Measurements from ENCODE around the gene GFAP.
A peak's percentile ranks its signal among the peaks of the same experiment; 100 is the strongest.

GFAP gene

DNA sequence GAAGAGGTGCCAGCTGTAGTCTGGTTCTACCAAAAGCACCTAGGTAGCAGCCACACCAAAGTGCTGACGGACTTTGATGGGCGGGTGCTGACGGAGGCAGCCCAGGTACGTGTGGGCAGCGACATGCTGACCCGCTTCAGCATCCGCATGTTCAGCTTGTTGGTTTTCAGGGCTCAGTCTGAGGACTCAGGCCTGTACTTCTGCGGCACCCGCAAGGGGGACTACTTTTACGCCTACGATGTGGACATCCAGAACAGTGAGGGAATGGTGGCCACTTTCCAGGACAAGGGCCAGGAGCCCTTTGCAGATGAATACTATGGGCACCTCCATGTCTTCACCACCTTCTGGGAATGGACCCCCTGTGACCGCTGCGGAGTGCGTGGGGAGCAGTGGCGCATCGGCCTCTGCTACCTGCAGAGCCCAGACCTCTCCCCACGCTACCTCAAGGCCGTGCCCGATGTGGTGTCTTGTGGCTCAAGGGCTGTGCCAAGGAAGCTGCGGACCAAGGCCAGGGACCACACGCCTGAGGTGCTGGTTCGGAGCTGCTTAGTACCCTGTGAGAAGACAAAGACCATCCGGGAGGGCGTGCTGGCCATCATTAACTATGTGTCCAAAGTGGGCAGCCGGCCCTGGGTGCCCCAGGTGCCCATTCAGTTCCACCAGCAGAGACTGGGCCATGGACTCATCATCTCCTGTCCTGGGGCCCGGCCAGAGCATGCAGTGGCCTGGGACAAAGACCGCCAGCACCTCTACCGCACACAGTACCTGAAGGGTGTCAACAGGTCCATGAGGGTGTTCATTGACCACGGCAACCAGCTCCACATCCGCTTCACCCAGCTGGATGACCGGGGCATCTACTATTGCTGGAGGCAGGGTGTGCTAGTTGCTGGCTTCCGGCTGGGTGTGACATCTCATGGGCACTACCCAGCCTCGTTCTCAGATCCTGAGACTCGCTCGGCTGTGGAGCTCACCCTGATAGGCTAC lies 11.0 kb downstream of the GFAP start:
- Histone ChIP-seq H3K27me3 (ENCODE audit: control insufficient read depth, insufficient read depth, low read length) (no peaks in the 10 kb centered on the region), H3K4me2 (ENCODE audit: low read length) (no peak overlapping the region), H3K9me3 (replicated peaks; ENCODE audit: low read length) (no peaks in the 10 kb centered on the region), H3K9ac (ENCODE audit: low read depth, low read length) (no peak overlapping the region), H3K4me3 (ENCODE audit: low read length) (no peak overlapping the region), H3K4me1 (ENCODE audit: control insufficient read depth, insufficient read depth, low read length) (peaks cover 50% of the 10 kb centered on the region), H3K36me3 (ENCODE audit: insufficient read depth, low read length) (no peaks in the 10 kb centered on the region)

DNA sequence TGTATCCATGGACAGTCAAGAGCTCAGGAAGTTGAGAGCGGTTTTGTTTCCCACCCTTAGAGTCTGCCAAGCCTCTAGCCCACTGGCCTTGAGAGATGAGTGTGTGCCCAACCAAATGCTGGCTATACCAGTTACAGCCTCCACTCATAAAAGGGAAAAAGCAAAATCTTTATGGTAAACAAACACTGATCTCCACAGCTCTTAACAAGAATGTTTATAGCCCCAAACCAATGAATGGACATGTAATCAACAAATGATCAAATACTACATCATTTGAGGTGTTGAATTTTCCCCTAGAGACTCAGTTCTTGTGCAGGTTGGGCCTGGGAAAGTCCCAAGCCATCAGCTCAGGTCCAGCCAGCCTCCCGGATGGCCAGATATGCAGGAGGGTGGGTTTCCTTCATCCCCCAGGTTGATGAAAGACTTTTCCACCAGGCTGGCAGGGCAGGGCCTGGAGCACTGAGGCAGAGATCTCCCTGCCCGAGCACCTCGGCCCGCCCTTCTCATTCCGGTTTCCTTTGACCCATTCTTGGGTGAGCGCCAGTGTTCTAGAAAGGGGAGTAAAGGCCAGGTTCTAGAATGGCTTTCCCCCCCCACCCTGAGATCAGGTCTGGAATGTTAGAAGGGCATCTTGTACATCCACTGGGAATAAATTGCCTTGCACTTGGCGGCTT lies 12.2 kb downstream of the GFAP start:
- Histone ChIP-seq H3K9me3 (replicated peaks; ENCODE audit: low read length) (no peaks in the 10 kb centered on the region), H3K4me1 (ENCODE audit: control insufficient read depth, insufficient read depth, low read length) (peaks cover 50% of the 10 kb centered on the region), H3K4me3 (ENCODE audit: low read length) (no peak overlapping the region), H3K9ac (ENCODE audit: low read depth, low read length) (no peak overlapping the region), H3K27me3 (ENCODE audit: control insufficient read depth, insufficient read depth, low read length) (no peaks in the 10 kb centered on the region), H3K4me2 (ENCODE audit: low read length) (no peak overlapping the region), H3K36me3 (ENCODE audit: insufficient read depth, low read length) (no peaks in the 10 kb centered on the region)

DNA sequence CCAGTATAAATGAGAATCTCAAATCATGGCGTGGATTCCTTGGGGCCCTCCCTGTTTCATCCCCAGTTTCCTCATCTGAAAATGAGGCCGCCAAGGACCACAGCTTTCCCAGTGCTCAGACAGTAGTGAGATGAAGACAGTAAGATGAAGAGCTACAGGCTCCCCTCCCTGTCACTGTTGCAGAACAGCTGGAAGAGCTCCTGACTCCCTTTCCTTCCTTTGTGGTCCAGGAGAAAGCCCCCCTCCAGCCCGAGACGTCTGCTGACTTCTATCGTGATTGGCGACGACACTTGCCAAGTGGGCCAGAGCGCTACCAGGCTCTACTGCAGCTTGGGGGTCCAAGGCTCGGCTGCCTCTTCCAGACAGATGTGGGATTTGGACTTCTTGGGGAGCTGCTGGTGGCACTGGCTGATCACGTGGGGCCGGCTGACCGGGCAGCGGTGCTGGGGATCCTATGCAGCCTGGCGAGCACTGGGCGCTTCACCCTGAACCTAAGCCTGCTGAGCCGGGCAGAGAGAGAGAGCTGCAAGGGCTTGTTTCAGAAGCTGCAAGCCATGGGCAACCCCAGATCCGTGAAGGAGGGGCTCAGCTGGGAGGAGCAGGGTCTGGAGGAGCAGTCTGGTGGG lies 13.1 kb downstream of the GFAP start:
- Histone ChIP-seq H3K4me3 (ENCODE audit: low read length) (no peak overlapping the region), H3K27me3 (ENCODE audit: control insufficient read depth, insufficient read depth, low read length) (no peaks in the 10 kb centered on the region), H3K4me1 (ENCODE audit: control insufficient read depth, insufficient read depth, low read length) (peaks cover 53% of the 10 kb centered on the region), H3K9me3 (replicated peaks; ENCODE audit: low read length) (no peaks in the 10 kb centered on the region), H3K36me3 (ENCODE audit: insufficient read depth, low read length) (no peaks in the 10 kb centered on the region), H3K9ac (ENCODE audit: low read depth, low read length) (no peak overlapping the region), H3K4me2 (ENCODE audit: low read length) (peak overlapping the region; percentile 50)

DNA sequence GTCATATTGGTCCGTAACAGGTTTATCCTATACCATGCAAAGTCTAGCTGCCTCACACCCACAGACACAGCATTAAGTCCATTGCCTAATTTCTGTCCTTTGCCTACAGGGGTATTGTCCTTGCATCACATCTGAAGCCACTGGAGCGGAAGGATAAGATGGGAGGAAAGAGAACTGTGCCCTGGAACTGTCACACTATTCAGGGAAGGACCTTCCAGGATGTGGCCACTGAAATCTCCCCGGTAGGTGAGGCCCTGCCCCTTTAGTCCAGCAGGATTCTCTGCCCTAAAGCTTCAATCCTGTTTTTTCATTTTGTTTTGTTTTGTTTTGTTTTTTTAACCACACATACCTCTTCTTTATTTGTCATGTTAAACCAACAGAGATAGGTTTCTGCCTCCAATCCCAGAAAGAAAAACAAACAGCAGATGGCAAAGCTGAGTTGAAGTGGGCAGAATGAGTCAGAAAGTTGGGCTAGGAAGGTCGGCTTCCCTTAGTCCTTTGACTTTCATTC lies 13.8 kb downstream of the GFAP start:
- H3K9ac ChIP-seq (ENCODE audit: low read depth, low read length): no peak overlapping the region
- H3K4me1 ChIP-seq (ENCODE audit: control insufficient read depth, insufficient read depth, low read length): peaks cover 50% of the 10 kb centered on the region
- peak overlapping the region; percentile 0 for H3K4me3 ChIP-seq (ENCODE audit: low read length)
- no peaks in the 10 kb centered on the region for H3K9me3 ChIP-seq (replicated peaks; ENCODE audit: low read length)
- no peaks in the 10 kb centered on the region for H3K36me3 ChIP-seq (ENCODE audit: insufficient read depth, low read length)
- no peaks in the 10 kb centered on the region for H3K27me3 ChIP-seq (ENCODE audit: control insufficient read depth, insufficient read depth, low read length)
- peak overlapping the region; percentile 50 for H3K4me2 ChIP-seq (ENCODE audit: low read length)

DNA sequence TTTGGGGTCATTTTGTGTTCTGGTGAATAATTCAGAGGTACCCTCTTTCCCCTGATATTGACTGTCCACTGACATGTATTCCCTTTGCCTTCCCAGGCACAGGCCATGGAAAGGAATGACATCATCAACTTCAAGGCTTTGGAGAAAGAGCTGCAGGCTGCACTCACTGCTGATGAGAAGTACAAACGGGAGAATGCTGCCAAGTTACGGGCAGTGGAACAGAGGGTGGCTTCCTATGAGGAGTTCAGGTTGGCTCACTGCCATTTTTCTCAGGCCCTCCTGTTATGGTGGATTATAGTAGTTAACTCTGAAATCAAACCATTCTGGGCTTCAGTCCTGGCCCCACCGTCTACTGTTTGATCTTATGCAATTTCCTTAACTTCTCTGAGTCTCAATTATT lies 14.4 kb downstream of the GFAP start:
- Histone ChIP-seq H3K9me3 (replicated peaks; ENCODE audit: low read length) (no peaks in the 10 kb centered on the region), H3K27me3 (ENCODE audit: control insufficient read depth, insufficient read depth, low read length) (no peaks in the 10 kb centered on the region), H3K4me2 (ENCODE audit: low read length) (peak overlapping the region; percentile 50), H3K4me3 (ENCODE audit: low read length) (peak overlapping the region; percentile 0), H3K9ac (ENCODE audit: low read depth, low read length) (no peak overlapping the region), H3K36me3 (ENCODE audit: insufficient read depth, low read length) (peaks cover 3% of the 10 kb centered on the region), H3K4me1 (ENCODE audit: control insufficient read depth, insufficient read depth, low read length) (peaks cover 44% of the 10 kb centered on the region)

DNA sequence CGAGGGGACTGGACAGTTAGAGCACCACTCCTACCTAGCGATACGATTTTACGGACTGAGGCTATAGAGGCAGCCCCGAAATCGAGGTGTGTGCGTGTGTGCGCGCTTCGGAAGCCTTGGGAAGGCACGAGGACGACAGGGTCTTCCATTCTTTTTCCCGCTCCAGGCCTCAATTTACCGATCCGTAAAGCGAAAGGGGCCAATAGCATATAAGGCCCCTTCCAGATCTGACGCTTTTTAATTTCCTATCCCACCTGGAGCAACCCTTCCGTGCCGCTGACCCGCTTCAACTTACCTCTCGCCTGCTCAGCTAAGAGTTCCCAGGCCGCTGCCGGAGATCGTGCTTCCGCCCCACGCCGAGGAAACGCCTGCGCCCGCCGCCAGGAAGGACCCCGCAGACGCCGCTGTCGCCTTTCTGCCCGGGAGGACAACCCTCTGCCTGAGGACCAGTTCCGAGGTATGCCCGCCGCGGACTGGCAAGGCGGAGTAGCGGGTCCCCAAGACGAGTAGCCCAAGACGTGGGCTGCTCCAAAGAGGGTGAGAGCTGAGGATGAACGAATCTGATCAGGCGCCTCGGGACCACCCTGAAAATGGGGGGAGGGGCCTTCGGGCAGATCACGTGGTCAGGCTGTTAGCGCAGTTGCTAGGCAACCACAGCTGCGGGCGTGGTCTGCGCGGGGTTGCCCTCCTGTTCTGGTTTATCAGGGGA lies 16.1 kb downstream of the GFAP start, which contains the start of gene EFTUD2:
TSS of gene EFTUD2 (minus strand) at position 372 of the 709 bp plus-strand sequence. CDS start 4,924 bp downstream, outside the sequence.
- H3K9me3 ChIP-seq (replicated peaks; ENCODE audit: low read length): no peaks in the 10 kb centered on the region
- peak within 1 kb of the TSS; percentile 85 for H3K4me3 ChIP-seq (ENCODE audit: low read length)
- peaks cover 11% of the 10 kb centered on the region for H3K36me3 ChIP-seq (ENCODE audit: insufficient read depth, low read length)
- peak within 1 kb of the TSS; percentile 94 for H3K9ac ChIP-seq (ENCODE audit: low read depth, low read length)
- peaks cover 34% of the 10 kb centered on the region for H3K4me1 ChIP-seq (ENCODE audit: control insufficient read depth, insufficient read depth, low read length)
- H3K27me3 ChIP-seq (ENCODE audit: control insufficient read depth, insufficient read depth, low read length): no peaks in the 10 kb centered on the region
- peak within 1 kb of the TSS; percentile 81 for H3K4me2 ChIP-seq (ENCODE audit: low read length)

DNA sequence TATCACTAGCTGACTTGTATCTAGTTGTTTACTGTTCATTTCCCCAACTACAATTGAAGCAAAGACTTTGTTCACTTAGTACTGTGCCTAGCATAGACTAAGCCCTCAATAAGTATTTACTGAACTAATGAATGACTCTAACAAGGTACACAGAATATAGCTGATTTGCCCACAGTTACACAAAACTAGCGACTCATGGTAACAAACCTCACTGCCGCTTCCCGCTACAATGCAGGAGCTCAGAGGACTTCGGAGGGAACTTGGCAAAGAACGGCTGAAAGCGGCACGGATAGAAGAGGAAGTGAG lies 16.6 kb downstream of the GFAP start:
- no peaks in the 10 kb centered on the region for H3K9me3 ChIP-seq (replicated peaks; ENCODE audit: low read length)
- peak overlapping the region; percentile 85 for H3K4me3 ChIP-seq (ENCODE audit: low read length)
- H3K4me2 ChIP-seq (ENCODE audit: low read length): peak overlapping the region; percentile 81
- H3K4me1 ChIP-seq (ENCODE audit: control insufficient read depth, insufficient read depth, low read length): peaks cover 34% of the 10 kb centered on the region
- H3K9ac ChIP-seq (ENCODE audit: low read depth, low read length): peak overlapping the region; percentile 94
- H3K27me3 ChIP-seq (ENCODE audit: control insufficient read depth, insufficient read depth, low read length): no peaks in the 10 kb centered on the region
- H3K36me3 ChIP-seq (ENCODE audit: insufficient read depth, low read length): peaks cover 13% of the 10 kb centered on the region

DNA sequence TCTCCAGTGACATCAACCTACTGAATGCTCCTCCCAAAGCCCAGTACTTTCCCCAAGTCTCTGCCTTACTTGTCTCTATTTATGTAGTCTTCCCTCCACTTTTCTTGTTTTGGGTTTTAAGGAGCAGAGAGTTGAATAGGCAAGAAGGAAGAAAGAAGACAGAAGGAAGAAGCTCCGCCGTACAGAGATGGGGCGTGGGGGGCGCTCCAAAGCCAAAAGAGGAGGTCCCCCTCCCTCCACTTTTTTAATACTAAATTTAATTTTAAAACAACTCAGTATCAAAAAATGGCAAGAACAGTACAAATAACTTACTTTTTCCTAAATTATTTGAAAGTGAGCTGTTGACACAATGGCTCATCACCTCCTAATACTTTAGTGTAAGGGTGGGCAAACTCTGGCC lies 20.7 kb downstream of the GFAP start:
- Histone ChIP-seq H3K36me3 (ENCODE audit: insufficient read depth, low read length) (peaks cover 25% of the 10 kb centered on the region), H3K4me2 (ENCODE audit: low read length) (no peak overlapping the region), H3K4me3 (ENCODE audit: low read length) (no peak overlapping the region), H3K4me1 (ENCODE audit: control insufficient read depth, insufficient read depth, low read length) (peaks cover 8% of the 10 kb centered on the region), H3K27me3 (ENCODE audit: control insufficient read depth, insufficient read depth, low read length) (no peaks in the 10 kb centered on the region), H3K9ac (ENCODE audit: low read depth, low read length) (no peak overlapping the region), H3K9me3 (replicated peaks; ENCODE audit: low read length) (no peaks in the 10 kb centered on the region)

DNA sequence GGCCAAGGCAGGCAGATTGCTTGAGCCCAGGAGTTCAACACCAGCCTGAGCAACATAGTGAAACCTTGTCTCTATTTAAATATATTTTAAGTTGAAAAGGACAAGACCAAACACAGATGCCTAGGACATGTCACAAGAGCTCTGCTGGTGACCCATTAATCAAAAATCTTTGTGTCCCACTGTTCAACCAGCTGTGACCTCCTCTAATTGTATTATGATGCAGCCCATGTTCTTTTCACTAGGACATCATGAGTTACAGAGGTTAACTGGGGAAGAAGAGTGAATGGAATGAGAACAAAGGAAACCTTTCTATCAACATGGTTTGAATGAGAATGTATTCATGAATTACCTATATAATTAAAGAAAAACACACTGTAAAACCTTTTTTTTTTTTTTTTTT lies 23.1 kb downstream of the GFAP start:
- H3K27me3 ChIP-seq (ENCODE audit: control insufficient read depth, insufficient read depth, low read length): no peaks in the 10 kb centered on the region
- no peak overlapping the region for H3K9ac ChIP-seq (ENCODE audit: low read depth, low read length)
- H3K9me3 ChIP-seq (replicated peaks; ENCODE audit: low read length): no peaks in the 10 kb centered on the region
- H3K4me2 ChIP-seq (ENCODE audit: low read length): no peak overlapping the region
- H3K4me1 ChIP-seq (ENCODE audit: control insufficient read depth, insufficient read depth, low read length): no peaks in the 10 kb centered on the region
- H3K4me3 ChIP-seq (ENCODE audit: low read length): no peak overlapping the region
- H3K36me3 ChIP-seq (ENCODE audit: insufficient read depth, low read length): peaks cover 34% of the 10 kb centered on the region

DNA sequence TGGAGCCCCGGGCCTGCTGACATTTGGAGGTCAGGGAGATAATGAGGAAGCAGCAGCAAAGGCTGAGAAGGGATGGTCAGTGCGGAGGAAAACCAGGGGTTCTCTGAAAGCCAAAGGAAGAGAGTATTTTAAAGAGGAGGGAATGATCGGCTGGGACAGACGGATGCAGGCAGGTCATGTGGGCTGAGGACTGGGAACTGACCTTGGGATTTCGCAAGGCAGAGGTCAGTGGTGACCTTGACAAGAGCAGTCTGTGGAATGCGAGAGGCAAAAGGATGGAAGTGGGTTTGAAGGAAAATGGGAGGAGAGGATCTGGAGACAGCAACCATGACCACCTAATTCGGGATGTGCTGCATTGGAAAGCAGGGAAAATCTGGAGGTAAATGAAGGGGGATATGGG lies 26.3 kb downstream of the GFAP start:
- Histone ChIP-seq H3K4me3 (ENCODE audit: low read length) (no peak overlapping the region), H3K27me3 (ENCODE audit: control insufficient read depth, insufficient read depth, low read length) (no peaks in the 10 kb centered on the region), H3K9ac (ENCODE audit: low read depth, low read length) (no peak overlapping the region), H3K9me3 (replicated peaks; ENCODE audit: low read length) (no peaks in the 10 kb centered on the region), H3K4me2 (ENCODE audit: low read length) (no peak overlapping the region), H3K4me1 (ENCODE audit: control insufficient read depth, insufficient read depth, low read length) (no peaks in the 10 kb centered on the region), H3K36me3 (ENCODE audit: insufficient read depth, low read length) (peaks cover 45% of the 10 kb centered on the region)

All from skeletal muscle satellite cell (primary cell).